Aorta (tissue), 5 donors: Measurements from ENCODE around the gene RBM14. TPM values are rescaled to one million over a fixed set of nuclear protein-coding genes. Genes with fewer than 3 reads are reported as not detected.
A peak's percentile ranks its signal among the peaks of the same experiment; 100 is the strongest.

Experiments
- ATAC-seq: fragments of 200-7000 bp; cut with Tn5 transposase; one replicate; pipeline ENCODE4 v1.9.1; 2022; ENCODE audit warnings: moderate library complexity; ENCODE audit not compliant: low FRiP score
- DNase-seq, 2 donors: peaks; one replicate each; pipeline ENCODE4 v3.0.0-alpha.2; 2020
- H3K27ac ChIP-seq, 2 donors: one replicate each; pipeline ENCODE4 v1.5.1; 2013; ENCODE audit warnings: low read length in 2 of 2, mild to moderate bottlenecking in 2 of 2, moderate library complexity in 2 of 2, control low read depth in 1 of 2, inconsistent platforms in 1 of 2, low read depth in 1 of 2
- H3K27me3 ChIP-seq, 2 donors: one replicate each; pipeline ENCODE4 v1.6.1; 2013; ENCODE audit warnings: control low read depth in 1 of 2, low read length in 1 of 2, mild to moderate bottlenecking in 1 of 2, moderate library complexity in 1 of 2; ENCODE audit not compliant: insufficient read depth in 2 of 2, control insufficient read depth in 1 of 2
- H3K36me3 ChIP-seq, 2 donors: one replicate each; pipeline ENCODE4 v1.6.1; 2013; ENCODE audit warnings: control low read depth in 1 of 2, low read length in 1 of 2, mild to moderate bottlenecking in 1 of 2; ENCODE audit not compliant: insufficient read depth in 2 of 2, control insufficient read depth in 1 of 2
- H3K4me1 ChIP-seq, 2 donors: one replicate each; pipeline ENCODE4 v1.6.1; 2013; ENCODE audit warnings: low read length in 2 of 2, control low read depth in 1 of 2, mild to moderate bottlenecking in 1 of 2, moderate library complexity in 1 of 2; ENCODE audit not compliant: insufficient read depth in 2 of 2, control insufficient read depth in 1 of 2
- H3K4me3 ChIP-seq, 2 donors: one replicate each; pipeline ENCODE4 v1.5.1; 2013; ENCODE audit warnings: low read length in 2 of 2, control low read depth in 1 of 2, mild to moderate bottlenecking in 1 of 2
- H3K9me3 ChIP-seq: one replicate; pipeline ENCODE4 v1.6.1; 2013; ENCODE audit warnings: mild to moderate bottlenecking, low read length; ENCODE audit not compliant: control insufficient read depth
- WGBS, 2 donors: extraction: QIAGEN DNeasy Blood & Tissue Kit; methylation state at CpG; one replicate each; pipeline ENCODE4 v1.1.7; 2013; 5-methylcytosine and 5-hydroxymethylcytosine counted together
- intact Hi-C, 2 donors: fragments of 100-400 bp; cut with DNase I; formaldehyde crosslinking; loops; one replicate each; pipeline versions ENCODE4 v1.14.2 to v1.15.0; 2022
- polyA plus RNA-seq, 2 donors: library from polyadenylated mRNA; stranded (reverse); fragments of 200-250 nt; gene quantifications; one replicate each; pipeline ENCODE4 v1.2.3, GENCODE V29; 2013
- total RNA-seq, 2 donors: library from RNA; stranded (reverse); fragmentation: NEBNext Ultra II Directional; extraction: Animal tissue kit (Norgen Biotek cat#: 25700); gene quantifications; one replicate each; pipeline ENCODE4 v1.2.1, GENCODE V29; 2021
- donor health status: healthy with polysubstance abuse.
- donor health status: Bipolar disorder and iron deficiency.
- donor health status: DM: no; HTN: no; CAD: no.
- donor health status: DM: no; HTN: no; CAD: no.
- donor health status: DM: yes; HTN: yes; CAD: no.

Gene RBM14
- total and polyA plus RNA-seq, 4 donors, result 11.4 to 66.7 (median 53.9) TPM

DNA sequence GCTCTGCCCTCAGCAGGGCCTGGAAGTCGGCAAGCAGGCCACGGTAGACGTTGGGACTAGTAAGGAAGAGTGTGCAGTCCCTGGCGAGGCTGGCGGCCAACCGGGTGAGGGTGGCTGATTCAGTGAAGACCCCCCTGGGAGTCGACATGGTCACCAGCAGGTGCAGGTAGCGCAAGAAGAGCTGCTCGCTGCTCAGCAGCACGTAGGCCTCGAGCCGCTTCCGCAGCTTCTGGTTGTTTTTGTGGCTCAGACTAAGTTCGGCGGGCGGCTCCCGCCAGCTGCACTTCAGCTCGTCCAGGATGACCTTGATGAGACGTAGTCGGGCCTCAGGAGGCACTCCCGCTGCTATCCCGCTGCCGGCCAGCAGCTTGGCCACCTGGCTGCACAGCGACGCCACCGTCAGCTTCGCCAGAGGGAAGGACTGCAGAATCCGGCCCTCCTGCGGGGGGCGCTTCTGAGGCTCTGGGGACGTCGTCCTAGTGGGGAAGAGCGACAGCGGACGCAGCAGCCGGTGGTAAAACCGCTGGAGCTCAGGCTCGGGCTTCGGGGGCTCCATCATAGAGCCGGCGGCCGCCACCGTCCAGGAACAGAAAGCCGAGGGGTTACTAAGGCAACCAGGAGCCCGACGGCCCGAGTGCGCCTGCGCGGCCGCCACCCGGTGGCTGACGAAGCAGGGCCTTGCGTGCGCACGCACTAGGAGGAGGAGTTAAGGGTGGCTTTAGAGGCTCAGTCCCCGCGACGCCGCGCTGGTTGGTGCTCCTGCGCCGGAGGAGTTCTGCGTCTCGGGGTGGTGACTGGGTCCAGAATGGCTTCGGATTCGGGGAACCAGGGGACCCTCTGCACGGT is 23.8 kb upstream of the RBM14 start, which contains the start of the genes CCDC87 and CCS:
Gene CCDC87 (minus strand): TSS at position 607 of the 846 bp plus-strand sequence. CDS start 48 bp downstream, at position 559.
Gene CCS (plus strand): TSS at position 729 of the 846 bp plus-strand sequence. CDS start 77 bp downstream, at position 806.
- ATAC-seq, result peak; percentile 98
- DNase-seq, result peak; percentile 99 to 100
- intact Hi-C loops, result no loop called here
- 14 to 15% methylated on average over 68 of the region's 68 CpGs for WGBS, 2 donors
- H3K27ac ChIP-seq, result peak within 1 kb of the TSS in 1 of 2 donors; percentile 50
- H3K36me3 ChIP-seq, result no peaks in the 10 kb centered on the region
- no peaks in the 10 kb centered on the region for H3K27me3 ChIP-seq
- H3K4me1 ChIP-seq, result peaks cover 0 to 3% of the 10 kb centered on the region in 2 donors
- H3K9me3 ChIP-seq, result no peaks in the 10 kb centered on the region
- H3K4me3 ChIP-seq, result peak within 1 kb of the TSS; percentile 49 to 55

- Histone ChIP-seq H3K4me3 (peak overlapping the region; percentile 49 to 55), H3K9me3 (no peaks in the 10 kb centered on the region), H3K4me1 (peaks cover 0 to 3% of the 10 kb centered on the region in 2 donors), H3K27ac (peak overlapping the region in 1 of 2 donors; percentile 50), H3K36me3 (no peaks in the 10 kb centered on the region), H3K27me3 (no peaks in the 10 kb centered on the region)
- intact Hi-C loops, result no loop called here
- ATAC-seq (peak; percentile 20), DNase-seq (no peak)
- WGBS, 2 donors, result 6 to 8% methylated on average over 12 of the region's 12 CpGs
Observed at GRCh38 chr11:66593303-66593635, 23.2 kb upstream of the RBM14 start.

GRCh38 chr11:66593650-66594049 is 22.8 kb upstream of the RBM14 start:
- intact Hi-C loops, result no loop called here
- Histone ChIP-seq H3K36me3 (no peaks in the 10 kb centered on the region), H3K4me1 (peaks cover 0 to 3% of the 10 kb centered on the region in 2 donors), H3K27ac (no peak overlapping the region), H3K9me3 (no peaks in the 10 kb centered on the region), H3K27me3 (no peaks in the 10 kb centered on the region), H3K4me3 (peak overlapping the region; percentile 49 to 55)
- WGBS, 2 donors, result 57 to 62% methylated on average over 7 of the region's 7 CpGs
- DNase-seq (no peak), ATAC-seq (no peak)

GRCh38 chr11:66595245-66595904 is 21.1 kb upstream of the RBM14 start:
- Histone ChIP-seq H3K27me3 (no peaks in the 10 kb centered on the region), H3K9me3 (no peaks in the 10 kb centered on the region), H3K36me3 (no peaks in the 10 kb centered on the region), H3K4me1 (peaks cover 0 to 3% of the 10 kb centered on the region in 2 donors), H3K27ac (no peak overlapping the region), H3K4me3 (no peak overlapping the region)
- DNase-seq (peak in 1 of 2 donors; percentile 61), ATAC-seq (no peak)
- intact Hi-C loops, result no loop called here
- WGBS, 2 donors, result 19 to 20% methylated on average over 5 of the region's 5 CpGs

DNA sequence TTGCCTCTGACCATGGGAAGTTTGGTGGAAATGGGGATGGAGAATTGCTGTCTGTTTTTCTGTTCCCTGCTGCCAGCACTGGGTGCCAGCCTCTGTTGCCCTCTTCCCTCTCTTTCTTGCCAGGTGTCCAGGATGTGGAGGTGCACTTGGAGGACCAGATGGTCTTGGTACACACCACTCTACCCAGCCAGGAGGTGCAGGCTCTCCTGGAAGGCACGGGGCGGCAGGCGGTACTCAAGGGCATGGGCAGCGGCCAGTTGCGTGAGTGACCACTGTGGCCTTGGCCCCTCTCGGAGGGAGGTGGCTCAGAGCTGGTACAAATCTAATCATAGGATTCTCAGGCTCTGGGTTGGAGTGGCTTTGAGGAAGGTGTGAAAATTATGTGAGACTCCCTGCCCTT is 17.4 kb upstream of the RBM14 start:
- intact Hi-C loops, result no loop called here
- ATAC-seq, result no peak
- Histone ChIP-seq H3K4me1 (peaks cover 0 to 3% of the 10 kb centered on the region in 2 donors), H3K27ac (no peak overlapping the region), H3K27me3 (no peaks in the 10 kb centered on the region), H3K4me3 (no peak overlapping the region), H3K36me3 (no peaks in the 10 kb centered on the region), H3K9me3 (no peaks in the 10 kb centered on the region)
- DNase-seq, result no peak
- 95 to 96% methylated on average over 6 of the region's 6 CpGs for WGBS, 2 donors

DNA sequence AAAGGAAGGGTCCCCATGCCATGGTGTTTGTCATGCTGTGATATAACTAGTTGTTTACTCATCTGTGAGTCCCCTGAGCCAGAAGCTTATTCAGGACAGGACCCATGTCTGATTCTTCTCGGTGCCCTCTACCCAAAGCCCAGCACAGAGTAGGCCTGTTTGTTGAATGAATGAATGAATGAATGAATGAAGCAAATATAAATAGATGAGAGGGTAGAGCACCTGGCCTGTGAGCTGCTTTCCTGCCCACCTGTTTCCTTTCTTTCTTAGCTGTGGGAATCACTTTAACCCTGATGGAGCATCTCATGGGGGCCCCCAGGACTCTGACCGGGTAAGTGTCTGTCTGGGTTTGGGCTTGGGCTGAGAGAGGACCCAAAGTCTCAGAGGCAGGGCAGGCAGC is 16.2 kb upstream of the RBM14 start:
- ATAC-seq (no peak), DNase-seq (no peak)
- Histone ChIP-seq H3K4me3 (no peak overlapping the region), H3K27me3 (no peaks in the 10 kb centered on the region), H3K36me3 (no peaks in the 10 kb centered on the region), H3K27ac (peak overlapping the region in 1 of 2 donors; percentile 28), H3K4me1 (peaks cover 0 to 3% of the 10 kb centered on the region in 2 donors), H3K9me3 (no peaks in the 10 kb centered on the region)
- 82 to 89% methylated on average over 2 of the region's 2 CpGs for WGBS, 2 donors
- intact Hi-C loops, result no loop called here

GRCh38 chr11:66600631-66601233 is 15.7 kb upstream of the RBM14 start:
- DNase-seq, result no peak
- Histone ChIP-seq H3K27me3 (no peaks in the 10 kb centered on the region), H3K4me1 (peaks cover 0 to 3% of the 10 kb centered on the region in 2 donors), H3K36me3 (no peaks in the 10 kb centered on the region), H3K27ac (peak overlapping the region in 1 of 2 donors; percentile 28), H3K4me3 (no peak overlapping the region), H3K9me3 (no peaks in the 10 kb centered on the region)
- intact Hi-C loops, result no loop called here
- 72 to 74% methylated on average over 4 of the region's 4 CpGs for WGBS, 2 donors
- no peak for ATAC-seq

DNA sequence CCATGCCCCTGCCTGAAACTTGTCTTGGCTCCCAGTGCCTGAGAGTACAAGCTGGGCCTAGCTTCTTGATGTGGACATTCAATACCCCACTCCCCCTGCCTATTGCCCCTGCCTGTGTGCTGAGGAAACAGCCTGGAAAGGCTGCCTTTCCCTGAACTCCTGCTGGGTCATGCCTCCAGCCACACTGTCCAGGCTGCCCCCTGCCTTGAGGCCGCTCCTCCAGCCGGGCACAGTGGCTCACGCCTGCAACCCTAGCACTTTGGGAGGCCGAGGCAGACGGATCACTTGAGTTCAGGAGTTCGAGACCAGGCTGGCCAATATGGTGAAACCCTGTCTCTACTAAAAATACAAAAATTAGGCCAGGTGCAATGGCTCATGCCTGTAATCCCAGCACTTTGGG is 13.4 kb upstream of the RBM14 start:
- ATAC-seq, result no peak
- no peaks in the 10 kb centered on the region for H3K36me3 ChIP-seq
- no peaks in the 10 kb centered on the region for H3K9me3 ChIP-seq
- H3K27ac ChIP-seq, result peak overlapping the region in 1 of 2 donors; percentile 88
- intact Hi-C loops, result no loop called here
- H3K4me3 ChIP-seq, result no peak overlapping the region
- WGBS, 2 donors, result 93 to 97% methylated on average over 6 of the region's 6 CpGs
- no peak for DNase-seq
- H3K4me1 ChIP-seq, result peaks cover 0 to 3% of the 10 kb centered on the region in 2 donors
- no peaks in the 10 kb centered on the region for H3K27me3 ChIP-seq
